Bronchial epithelial cell (primary cell): ENCODE data around the gene H6PD. TPM values are rescaled to one million over a fixed set of nuclear protein-coding genes. Genes with fewer than 3 reads are reported as not detected.

Experiments used
- DNase-seq: peaks from one replicate; pipeline ENCODE4 v3.0.0-alpha.2; 2010; ENCODE audit warnings: low read depth
- FAIRE-seq: peaks from 2 replicates; lab custom pipeline; 2011; peaks lifted over from hg19 to GRCh38; lab: Jason Lieb, UNC
- H3K27me3 ChIP-seq: 2 replicates; pipeline ENCODE4 v1.5.1; 2011; ENCODE audit warnings: low read length; ENCODE audit not compliant: control insufficient read depth, insufficient read depth
- H3K36me3 ChIP-seq: 2 replicates; pipeline ENCODE4 v1.5.1; 2011; ENCODE audit warnings: low read length; ENCODE audit not compliant: control insufficient read depth, insufficient read depth
- H3K4me3 ChIP-seq: 2 replicates; pipeline ENCODE4 v1.5.1; 2011; ENCODE audit warnings: mild to moderate bottlenecking, low read depth, low read length, control low read depth
- CTCF ChIP-seq: IDR thresholded peaks from 2 replicates; pipeline ENCODE4 v1.5.1; 2011; ENCODE audit warnings: mild to moderate bottlenecking, moderate library complexity, low read length, control low read depth, inconsistent platforms; ENCODE audit not compliant: insufficient read depth, severe bottlenecking
- total RNA-seq: library from RNA; depleted of rRNA; stranded (reverse); fragments of >200 nt; gene quantifications from 2 replicates; pipeline ENCODE4 v1.2.1, GENCODE V29; 2014

Gene H6PD
- total RNA-seq, 1 donor from 2014 or later = 5.5 TPM

GRCh38 chr1:9203511-9203982 lies 31.0 kb upstream of the H6PD start:
- DNase-seq = no peak
- no peak for TF ChIP-seq CTCF
- Histone ChIP-seq H3K27me3 (peaks cover 21% of the 10 kb centered on the region), H3K4me3 (no peak overlapping the region), H3K36me3 (no peaks in the 10 kb centered on the region)
- no peak for FAIRE-seq

- H3K36me3 ChIP-seq = no peaks in the 10 kb centered on the region
- TF ChIP-seq CTCF = no peak
- peaks cover 19% of the 10 kb centered on the region for H3K27me3 ChIP-seq
- DNase-seq (no peak), FAIRE-seq (no peak)
- no peak overlapping the region for H3K4me3 ChIP-seq
These were observed 30.3 kb upstream of the H6PD start for GRCh38 chr1:9204156-9204720.

GRCh38 chr1:9207086-9207485 lies 27.5 kb upstream of the H6PD start:
- peaks cover 21% of the 10 kb centered on the region for H3K27me3 ChIP-seq

GRCh38 chr1:9207715-9208114 lies 26.9 kb upstream of the H6PD start:
- no peak for FAIRE-seq
- H3K27me3 ChIP-seq = peaks cover 17% of the 10 kb centered on the region
- no peak for TF ChIP-seq CTCF
- H3K36me3 ChIP-seq = no peaks in the 10 kb centered on the region
- no peak for DNase-seq
- H3K4me3 ChIP-seq = no peak overlapping the region

More at GRCh38 chr1:9207086-9207485, 27.5 kb upstream of the H6PD start:
- Histone ChIP-seq H3K36me3 (no peaks in the 10 kb centered on the region), H3K4me3 (no peak overlapping the region)
- FAIRE-seq = no peak
- no peak for TF ChIP-seq CTCF
- no peak for DNase-seq

GRCh38 chr1:9211291-9211811 lies 23.2 kb upstream of the H6PD start:
- peaks cover 7% of the 10 kb centered on the region for H3K27me3 ChIP-seq
- TF ChIP-seq CTCF = no peak
- DNase-seq (no peak), FAIRE-seq (no peak)
- no peaks in the 10 kb centered on the region for H3K36me3 ChIP-seq
- no peak overlapping the region for H3K4me3 ChIP-seq

GRCh38 chr1:9212735-9213134 lies 21.8 kb upstream of the H6PD start:
- no peak for FAIRE-seq
- H3K36me3 ChIP-seq = no peaks in the 10 kb centered on the region
- H3K4me3 ChIP-seq = no peak overlapping the region
- no peak for TF ChIP-seq CTCF
- DNase-seq = no peak
- peaks cover 2% of the 10 kb centered on the region for H3K27me3 ChIP-seq
